Upper lobe of right lung (tissue), 1 donor: ENCODE data around the gene PRR35. TPM values are rescaled to one million over a fixed set of nuclear protein-coding genes. Genes with fewer than 3 reads are reported as not detected.
A peak's percentile ranks its signal among the peaks of the same experiment; 100 is the strongest.

Source experiments
- ATAC-seq: fragments of 200-7000 bp; cut with Tn5 transposase; one replicate; pipeline ENCODE4 v1.9.1; 2020; ENCODE audit warnings: mild to moderate bottlenecking, moderate library complexity
- DNase-seq: peaks from one replicate; pipeline ENCODE4 v3.0.0-alpha.2; 2020
- H3K27ac ChIP-seq: fragments of 200-600 bp; one replicate; pipeline ENCODE4 v1.8.0; 2022
- H3K27me3 ChIP-seq: fragments of 200-600 bp; one replicate; pipeline ENCODE4 v1.8.0; 2022; ENCODE audit warnings: mild to moderate bottlenecking
- H3K36me3 ChIP-seq: fragments of 200-600 bp; one replicate; pipeline ENCODE4 v1.8.0; 2022
- H3K4me1 ChIP-seq: fragments of 200-600 bp; one replicate; pipeline ENCODE4 v1.8.0; 2022
- H3K4me3 ChIP-seq: fragments of 200-600 bp; one replicate; pipeline ENCODE4 v1.8.0; 2022; ENCODE audit warnings: mild to moderate bottlenecking
- H3K9me3 ChIP-seq: fragments of 200-600 bp; one replicate; pipeline ENCODE4 v1.8.0; 2022
- CTCF ChIP-seq: fragments of 200-600 bp; IDR thresholded peaks from one replicate; pipeline ENCODE4 v1.8.0; 2022; ENCODE audit warnings: antibody characterized with exemption
- intact Hi-C: fragments of 100-400 bp; cut with DNase I; formaldehyde crosslinking; loops from one replicate; pipeline ENCODE4 v1.11.0; 2022
- total RNA-seq: library from RNA; stranded (reverse); fragmentation: NEBNext Ultra II Directional; extraction: Animal tissue kit (Norgen Biotek cat#: 25700); gene quantifications from one replicate; pipeline ENCODE4 v1.2.1, GENCODE V29; 2021
- donor health status: DM: no; HTN: yes; CAD: no; lungs with severe emphysema.

PRR35 gene
- total RNA-seq, 1 donor from 2014 or later = not detected

GRCh38 chr16:577796-578195 lies 17.6 kb downstream of the PRR35 start:
- Histone ChIP-seq H3K27ac (no peak overlapping the region), H3K27me3 (no peaks in the 10 kb centered on the region), H3K4me1 (no peaks in the 10 kb centered on the region), H3K9me3 (no peaks in the 10 kb centered on the region), H3K4me3 (no peak overlapping the region), H3K36me3 (peaks cover 16% of the 10 kb centered on the region)
- TF ChIP-seq CTCF = no peak
- ATAC-seq = no peak
- intact Hi-C loops = no loop called here
- DNase-seq = no peak

GRCh38 chr16:578232-578869 lies 18.2 kb downstream of the PRR35 start:
- H3K36me3 ChIP-seq = peaks cover 16% of the 10 kb centered on the region
- H3K4me1 ChIP-seq = no peaks in the 10 kb centered on the region
- intact Hi-C loops = no loop called here
- DNase-seq (no peak), ATAC-seq (no peak)
- no peaks in the 10 kb centered on the region for H3K27me3 ChIP-seq
- no peak overlapping the region for H3K4me3 ChIP-seq
- no peaks in the 10 kb centered on the region for H3K9me3 ChIP-seq
- no peak for TF ChIP-seq CTCF
- H3K27ac ChIP-seq = no peak overlapping the region

- ATAC-seq = peak; percentile 92
- Histone ChIP-seq H3K9me3 (no peaks in the 10 kb centered on the region), H3K27me3 (no peaks in the 10 kb centered on the region), H3K27ac (no peak overlapping the region), H3K36me3 (peaks cover 16% of the 10 kb centered on the region), H3K4me3 (no peak overlapping the region), H3K4me1 (no peaks in the 10 kb centered on the region)
- intact Hi-C loops = no loop called here
- TF ChIP-seq CTCF = peak; percentile 85
- DNase-seq = peak; percentile 91
Measured at GRCh38 chr16:578870-579405, 18.7 kb downstream of the PRR35 start.

GRCh38 chr16:580141-580945 lies 20.1 kb downstream of the PRR35 start:
- H3K4me1 ChIP-seq = no peaks in the 10 kb centered on the region
- H3K9me3 ChIP-seq = no peaks in the 10 kb centered on the region
- H3K27me3 ChIP-seq = no peaks in the 10 kb centered on the region
- H3K27ac ChIP-seq = no peak overlapping the region
- intact Hi-C loops = no loop called here
- TF ChIP-seq CTCF = no peak
- DNase-seq (no peak), ATAC-seq (no peak)
- H3K4me3 ChIP-seq = no peak overlapping the region
- peaks cover 7% of the 10 kb centered on the region for H3K36me3 ChIP-seq

GRCh38 chr16:580946-581498 lies 20.8 kb downstream of the PRR35 start:
- H3K27me3 ChIP-seq = no peaks in the 10 kb centered on the region
- DNase-seq = no peak
- no peaks in the 10 kb centered on the region for H3K9me3 ChIP-seq
- peaks cover under 1% of the 10 kb centered on the region for H3K36me3 ChIP-seq
- no peak for ATAC-seq
- H3K4me3 ChIP-seq = no peak overlapping the region
- TF ChIP-seq CTCF = no peak
- no peaks in the 10 kb centered on the region for H3K4me1 ChIP-seq
- intact Hi-C loops = no loop called here
- no peak overlapping the region for H3K27ac ChIP-seq
